Activated T-helper 2 cell treated with anti-CD3 and anti-CD28 coated beads, Interferon-gamma antibody, Interleukin-2, Interleukin-4, amounts not matched to agents 10 μg/mL and 5 μg/mL and 100 μg/mL, durations not matched to agents 14 hours and 24 hours and 36 hours (primary cell): ENCODE results near the gene TIE1. TPM values are rescaled to one million over a fixed set of nuclear protein-coding genes. Genes with fewer than 3 reads are reported as not detected.
A peak's percentile ranks its signal among the peaks of the same experiment; 100 is the strongest.
"Not testable (repeated sequence)": the region's sequence is repeated elsewhere in the genome, so short reads cannot be mapped to it uniquely, and the experiment has no call there.

ENCODE experiments used
- DNase-seq: peaks from one replicate; pipeline ENCODE4 v3.0.0; 2021; ENCODE audit warnings: low spot score
- H3K27ac Mint-ChIP-seq: one replicate; pipeline ENCODE4 v1.8.0; 2021; ENCODE audit warnings: mixed read lengths
- H3K27me3 Mint-ChIP-seq: one replicate; pipeline ENCODE4 v1.8.0; 2021; ENCODE audit warnings: low read depth, mixed read lengths
- H3K36me3 Mint-ChIP-seq: one replicate; pipeline ENCODE4 v1.8.0; 2021; ENCODE audit warnings: low read depth, mixed read lengths
- H3K4me1 Mint-ChIP-seq: one replicate; pipeline ENCODE4 v1.8.0; 2021; ENCODE audit warnings: low read depth, mixed read lengths
- H3K4me3 Mint-ChIP-seq: one replicate; pipeline ENCODE4 v1.8.0; 2021; ENCODE audit warnings: low read depth, mild to moderate bottlenecking, moderate library complexity, mixed read lengths
- H3K9me3 Mint-ChIP-seq: one replicate; pipeline ENCODE4 v1.8.0; 2021; ENCODE audit warnings: mixed read lengths
- intact Hi-C: fragments of 100-400 bp; cut with micrococcal nuclease; formaldehyde crosslinking; loops from one replicate; pipeline ENCODE4 v1.15.1; 2023
- total RNA-seq: library from RNA; stranded (reverse); gene quantifications from 2 replicates; pipeline ENCODE4 v1.2.3, GENCODE V29; 2022

The TIE1 gene
- total RNA-seq, 1 donor from 2014 or later = 2.9 TPM

DNA sequence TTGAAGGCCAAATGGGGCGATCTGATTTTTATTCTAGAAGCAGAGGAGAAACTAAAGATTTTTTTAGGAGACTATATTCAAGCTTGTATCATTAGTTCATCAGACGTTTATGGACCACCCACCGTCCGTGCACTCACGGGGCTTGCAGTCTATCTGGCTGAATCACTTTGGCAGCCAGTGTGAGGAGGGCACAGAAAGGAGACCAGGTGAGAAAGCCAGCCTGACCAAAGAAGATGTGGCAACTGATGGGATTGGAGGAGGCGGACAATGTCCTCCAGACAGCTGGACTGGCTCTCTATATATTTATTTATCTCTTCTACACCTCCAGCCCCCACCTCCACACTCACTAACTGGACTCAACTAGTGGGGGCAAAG, 67.9 kb downstream of the TIE1 start:
- Mint-ChIP-seq H3K9me3 (no peaks in the 10 kb centered on the region), H3K4me1 (peaks cover 31% of the 10 kb centered on the region), H3K4me3 (peak overlapping the region; percentile 97), H3K36me3 (peaks cover 41% of the 10 kb centered on the region), H3K27me3 (no peaks in the 10 kb centered on the region), H3K27ac (peak overlapping the region; percentile 88)
- intact Hi-C loops = loop anchor here (1.0 to 10.0 kb wide), 5 partner anchors 10 to 684 kb away; partner anchors contain the start of genes CDC20, CFAP57, EBNA1BP2 and HYI
- DNase-seq = no peak

DNA sequence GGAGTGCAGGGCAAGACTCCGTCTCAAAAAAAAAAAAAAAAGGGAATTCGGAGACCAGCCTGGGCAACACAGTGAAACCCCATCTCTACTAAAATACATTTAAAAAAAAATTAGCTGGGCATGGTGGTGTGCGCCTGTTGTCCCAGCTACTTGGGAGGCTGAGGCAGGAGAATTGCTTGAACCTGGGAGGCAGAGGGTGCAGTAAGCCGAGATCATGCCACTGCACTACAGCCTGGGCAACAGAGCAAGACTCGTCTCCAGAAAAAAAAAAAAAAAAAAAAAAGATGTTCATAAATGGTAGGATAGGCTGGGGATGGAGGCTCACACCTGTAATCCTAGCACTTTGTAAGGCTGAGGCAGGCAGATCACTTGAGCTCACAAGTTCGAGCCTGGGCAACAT, 69.0 kb downstream of the TIE1 start:
- not testable (repeated sequence) for DNase-seq, H3K9me3 Mint-ChIP-seq, H3K27me3 Mint-ChIP-seq, H3K4me3 Mint-ChIP-seq, H3K27ac Mint-ChIP-seq
- Mint-ChIP-seq H3K4me1 (peaks cover 28% of the 10 kb centered on the region), H3K36me3 (peaks cover 29% of the 10 kb centered on the region)
- intact Hi-C loops = loop anchor here (5.0 to 10.0 kb wide), 3 partner anchors 85 to 685 kb away; partner anchors contain the start of genes CFAP57, EBNA1BP2, HYI and YBX1

DNA sequence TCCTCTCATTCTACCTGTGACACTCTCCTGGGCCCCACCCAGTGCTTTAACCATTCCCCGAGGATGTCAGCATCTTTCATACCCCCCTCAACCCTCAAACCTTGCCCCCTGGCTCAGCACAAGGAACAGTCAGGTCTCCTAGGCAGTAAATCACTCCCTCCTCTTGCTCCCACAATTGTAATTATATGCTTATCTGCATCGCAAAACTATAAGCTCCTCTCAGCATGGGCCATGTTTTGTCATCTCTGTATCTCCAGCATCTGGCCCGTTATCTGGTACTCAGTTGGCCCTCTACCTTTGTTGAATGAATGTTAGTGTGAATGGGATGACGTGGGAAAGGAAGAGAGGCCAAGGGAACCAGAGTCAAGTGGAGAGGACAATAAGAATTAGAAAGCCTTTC, 69.8 kb downstream of the TIE1 start:
- Mint-ChIP-seq H3K9me3 (no peaks in the 10 kb centered on the region), H3K36me3 (peaks cover 21% of the 10 kb centered on the region), H3K4me1 (peaks cover 22% of the 10 kb centered on the region), H3K27ac (no peak overlapping the region), H3K27me3 (no peaks in the 10 kb centered on the region), H3K4me3 (peak overlapping the region; percentile 22)
- no peak for DNase-seq
- intact Hi-C loops = no loop called here

- intact Hi-C loops = no loop called here
- H3K27ac Mint-ChIP-seq = no peak overlapping the region
- no peak for DNase-seq
- no peak overlapping the region for H3K4me3 Mint-ChIP-seq
- H3K27me3 Mint-ChIP-seq = no peaks in the 10 kb centered on the region
- peaks cover 14% of the 10 kb centered on the region for H3K4me1 Mint-ChIP-seq
- H3K36me3 Mint-ChIP-seq = peaks cover 15% of the 10 kb centered on the region
- no peaks in the 10 kb centered on the region for H3K9me3 Mint-ChIP-seq
Measured at GRCh38 chr1:43372172-43372571, 71.4 kb downstream of the TIE1 start.

Other genes starting within 250 kb of the TIE1 start
- 102 and 104 TPM in 2 replicates for gene EBNA1BP2, start 128.7 kb upstream of the TIE1 start, total RNA-seq
- 0.11 and 0.16 TPM in 2 replicates for gene CFAP57, start 128.7 kb upstream of the TIE1 start, total RNA-seq
- not detected in 2 replicates for gene TMEM125, start 31.0 kb upstream of the TIE1 start, total RNA-seq
- not detected in 2 replicates for gene C1orf210, start 15.4 kb upstream of the TIE1 start, total RNA-seq
- not detected in 2 replicates for gene MPL, start 36.8 kb downstream of the TIE1 start, total RNA-seq
- 125 and 128 TPM in 2 replicates for gene CDC20, start 58.0 kb downstream of the TIE1 start, total RNA-seq
- gene ELOVL1, start 67.0 kb downstream of the TIE1 start, total RNA-seq = 82.7 and 83.6 TPM in 2 replicates
- 40.8 and 41.6 TPM in 2 replicates for gene MED8, start 88.8 kb downstream of the TIE1 start, total RNA-seq
- gene SZT2, start 88.9 kb downstream of the TIE1 start, total RNA-seq = 56.6 and 58.4 TPM in 2 replicates
- gene HYI, start 152.9 kb downstream of the TIE1 start, total RNA-seq = 22.6 and 26.3 TPM in 2 replicates
- 3.0 and 3.2 TPM in 2 replicates for gene PTPRF, start 229.9 kb downstream of the TIE1 start, total RNA-seq